Endothelial cell (in vitro differentiated cells): ENCODE data around the gene GARS1. TPM values are rescaled to one million over a fixed set of nuclear protein-coding genes. Genes with fewer than 3 reads are reported as not detected.

ENCODE experiments used
- DNase-seq: peaks from one replicate; pipeline ENCODE4 v3.0.0; 2021; ENCODE audit warnings: low spot score
- H3K27ac Mint-ChIP-seq: one replicate; pipeline ENCODE4 v1.8.0; 2021; ENCODE audit warnings: mixed read lengths, inconsistent platforms; ENCODE audit not compliant: unreplicated experiment
- H3K27me3 Mint-ChIP-seq: one replicate; pipeline ENCODE4 v1.8.0; 2021; ENCODE audit warnings: mild to moderate bottlenecking, moderate library complexity, mixed read lengths, inconsistent platforms; ENCODE audit not compliant: unreplicated experiment
- H3K36me3 Mint-ChIP-seq: one replicate; pipeline ENCODE4 v1.8.0; 2021; ENCODE audit warnings: mild to moderate bottlenecking, low read depth, mixed read lengths, inconsistent platforms; ENCODE audit not compliant: unreplicated experiment
- H3K4me1 Mint-ChIP-seq: one replicate; pipeline ENCODE4 v1.8.0; 2021; ENCODE audit warnings: mild to moderate bottlenecking, mixed read lengths, inconsistent platforms; ENCODE audit not compliant: unreplicated experiment
- H3K4me3 Mint-ChIP-seq: one replicate; pipeline ENCODE4 v1.8.0; 2021; ENCODE audit warnings: mild to moderate bottlenecking, mixed read lengths, inconsistent platforms; ENCODE audit not compliant: unreplicated experiment
- H3K9me3 Mint-ChIP-seq: one replicate; pipeline ENCODE4 v1.8.0; 2021; ENCODE audit warnings: mixed read lengths, inconsistent platforms; ENCODE audit not compliant: unreplicated experiment
- total RNA-seq: library from RNA; stranded (reverse); fragmentation: NEBNext Ultra II Directional; extraction: Animal tissue kit (Norgen Biotek cat#: 25700); gene quantifications from one replicate; pipeline ENCODE4 v1.2.1, GENCODE V29; 2021; ENCODE audit not compliant: unreplicated experiment
- TF ChIP-seq, protein P1 (sequence below): fragments of 200-600 bp; sonication (generic); IDR thresholded peaks from one replicate; pipeline ENCODE4 v1.5.0; 2021; ENCODE audit warnings: antibody characterized with exemption; ENCODE audit not compliant: unreplicated experiment

Gene GARS1
- total RNA-seq, 1 donor from 2014 or later = 91.3 TPM

DNA sequence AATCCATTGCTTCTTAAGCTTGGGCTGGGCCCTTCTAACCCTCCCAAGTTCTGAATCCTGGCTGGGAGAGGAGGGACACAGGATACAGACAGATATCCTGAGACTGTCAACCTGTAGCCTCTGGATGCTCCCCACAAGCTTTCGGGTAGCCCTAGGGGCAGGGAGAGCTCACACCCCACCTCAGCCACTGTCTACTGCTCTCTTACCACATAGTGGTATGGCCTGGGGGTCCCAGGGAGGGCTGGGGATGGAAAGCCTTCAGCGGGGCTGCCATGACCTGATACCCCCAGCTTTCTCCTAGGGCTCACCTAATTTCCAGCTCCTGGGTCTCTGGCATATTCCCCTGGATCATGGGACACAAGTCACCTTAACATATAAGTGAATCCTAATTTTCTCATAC, 62.5 kb downstream of the GARS1 start:
- no peak for DNase-seq
- Mint-ChIP-seq H3K9me3 (no peaks in the 10 kb centered on the region), H3K36me3 (peaks cover 22% of the 10 kb centered on the region), H3K27me3 (peaks cover 3% of the 10 kb centered on the region), H3K4me1 (peaks cover 12% of the 10 kb centered on the region), H3K4me3 (no peak overlapping the region), H3K27ac (peak overlapping the region; percentile 0)
- TF ChIP-seq, protein P1, sequence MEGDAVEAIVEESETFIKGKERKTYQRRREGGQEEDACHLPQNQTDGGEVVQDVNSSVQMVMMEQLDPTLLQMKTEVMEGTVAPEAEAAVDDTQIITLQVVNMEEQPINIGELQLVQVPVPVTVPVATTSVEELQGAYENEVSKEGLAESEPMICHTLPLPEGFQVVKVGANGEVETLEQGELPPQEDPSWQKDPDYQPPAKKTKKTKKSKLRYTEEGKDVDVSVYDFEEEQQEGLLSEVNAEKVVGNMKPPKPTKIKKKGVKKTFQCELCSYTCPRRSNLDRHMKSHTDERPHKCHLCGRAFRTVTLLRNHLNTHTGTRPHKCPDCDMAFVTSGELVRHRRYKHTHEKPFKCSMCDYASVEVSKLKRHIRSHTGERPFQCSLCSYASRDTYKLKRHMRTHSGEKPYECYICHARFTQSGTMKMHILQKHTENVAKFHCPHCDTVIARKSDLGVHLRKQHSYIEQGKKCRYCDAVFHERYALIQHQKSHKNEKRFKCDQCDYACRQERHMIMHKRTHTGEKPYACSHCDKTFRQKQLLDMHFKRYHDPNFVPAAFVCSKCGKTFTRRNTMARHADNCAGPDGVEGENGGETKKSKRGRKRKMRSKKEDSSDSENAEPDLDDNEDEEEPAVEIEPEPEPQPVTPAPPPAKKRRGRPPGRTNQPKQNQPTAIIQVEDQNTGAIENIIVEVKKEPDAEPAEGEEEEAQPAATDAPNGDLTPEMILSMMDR = no peak

DNA sequence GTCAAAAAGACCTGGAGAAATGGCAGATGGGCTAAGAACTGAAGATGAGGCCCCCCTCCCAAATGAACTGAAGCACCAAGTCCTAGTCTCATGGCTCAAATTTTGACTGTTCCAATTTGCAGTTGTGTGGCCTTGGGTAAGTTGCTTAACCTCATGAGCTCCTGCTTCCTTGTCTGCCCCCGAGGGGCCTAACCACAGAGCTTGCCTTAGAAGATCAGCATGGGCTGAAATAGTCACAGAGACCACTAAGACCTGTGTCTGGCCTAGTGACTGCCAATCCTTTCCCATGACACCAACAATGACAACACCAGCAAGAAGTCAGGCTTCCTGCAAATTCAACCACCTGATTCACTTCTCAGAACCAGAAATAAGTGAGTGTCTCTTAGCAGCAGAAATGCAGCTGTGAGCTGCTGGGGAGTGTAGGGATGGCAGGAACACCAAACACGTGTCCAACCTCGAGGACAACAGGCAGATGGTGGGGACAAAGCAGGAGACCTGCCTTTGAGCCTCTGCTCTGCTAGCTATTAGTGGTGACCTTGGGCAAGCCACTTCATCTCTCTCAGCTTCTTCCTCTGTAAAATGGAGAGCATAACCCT, 63.9 kb downstream of the GARS1 start:
- no peak for DNase-seq
- H3K4me1 Mint-ChIP-seq = peaks cover 11% of the 10 kb centered on the region
- H3K36me3 Mint-ChIP-seq = peaks cover 21% of the 10 kb centered on the region
- no peak overlapping the region for H3K27ac Mint-ChIP-seq
- H3K4me3 Mint-ChIP-seq = no peak overlapping the region
- peaks cover 3% of the 10 kb centered on the region for H3K27me3 Mint-ChIP-seq
- TF ChIP-seq, protein P1 = no peak
- H3K9me3 Mint-ChIP-seq = no peaks in the 10 kb centered on the region

DNA sequence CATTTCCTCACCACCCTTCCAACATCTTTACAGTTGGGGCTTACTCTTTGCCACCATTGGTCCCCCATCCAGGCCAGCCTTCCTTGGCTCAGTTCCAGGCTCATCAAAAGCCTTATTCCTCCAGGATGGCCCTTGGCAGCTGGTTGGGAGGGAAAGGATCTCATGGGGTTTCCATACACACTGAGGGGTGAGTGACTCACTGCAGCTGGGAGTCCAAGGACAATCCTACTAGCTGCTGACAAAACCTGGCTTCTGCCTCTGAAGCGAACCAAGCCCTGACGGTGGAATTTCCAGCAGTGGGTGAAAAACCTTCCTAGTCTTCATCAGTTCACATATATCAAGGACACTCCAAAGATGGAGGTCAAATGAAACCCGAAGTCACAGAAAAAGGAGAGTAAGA, 64.6 kb downstream of the GARS1 start:
- Mint-ChIP-seq H3K4me3 (no peak overlapping the region), H3K9me3 (no peaks in the 10 kb centered on the region), H3K4me1 (peaks cover 4% of the 10 kb centered on the region), H3K36me3 (peaks cover 15% of the 10 kb centered on the region), H3K27me3 (peaks cover 3% of the 10 kb centered on the region), H3K27ac (no peak overlapping the region)
- TF ChIP-seq, protein P1 = no peak
- no peak for DNase-seq

DNA sequence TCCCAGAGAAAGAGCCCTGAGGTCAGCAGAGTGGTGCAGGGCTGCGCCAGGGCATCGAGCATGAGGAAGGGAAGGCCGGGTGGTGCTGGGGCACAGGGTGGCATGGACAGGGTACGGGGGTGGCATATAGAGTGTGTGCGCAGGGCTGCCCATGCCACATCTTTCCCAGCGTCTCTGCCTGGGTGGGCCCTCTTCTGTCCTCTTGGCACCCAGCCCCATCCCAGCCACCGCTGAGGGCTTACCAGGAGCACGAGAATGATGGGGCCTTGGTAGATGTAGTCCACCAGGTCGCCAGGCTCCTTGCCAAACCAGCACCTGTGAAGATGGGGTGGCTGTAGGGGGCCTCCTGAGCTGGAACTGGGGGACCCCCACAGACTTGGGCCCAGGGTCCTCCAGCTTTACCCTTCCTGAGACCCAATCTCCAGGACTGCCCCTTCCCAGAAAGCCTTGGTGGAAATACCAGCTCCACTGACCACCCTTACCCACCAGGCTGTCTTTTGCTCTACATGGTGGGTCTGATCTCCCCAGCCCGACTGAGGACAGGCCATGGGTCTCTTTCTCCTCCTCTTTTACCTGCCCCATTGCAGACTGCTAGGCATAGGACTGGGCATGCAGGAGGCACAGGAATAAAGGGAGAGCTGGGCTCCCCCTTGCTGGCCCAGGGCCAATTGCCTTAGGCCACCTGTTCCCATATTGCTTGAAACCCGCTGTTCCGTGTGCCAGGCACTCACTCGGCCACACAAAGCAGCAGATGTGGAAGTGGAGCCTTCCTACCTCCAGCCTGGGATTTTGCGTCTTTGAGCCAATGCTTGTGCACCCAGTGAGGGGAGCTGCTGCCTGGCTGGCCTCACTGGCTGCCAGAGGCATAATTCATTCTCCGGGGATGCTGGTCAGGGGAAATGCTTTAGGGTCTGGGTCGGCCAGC, 65.9 kb downstream of the GARS1 start:
- H3K27ac Mint-ChIP-seq = no peak overlapping the region

More for the DNA sequence above, 65.9 kb downstream of the GARS1 start:
- Mint-ChIP-seq H3K27me3 (peaks cover 3% of the 10 kb centered on the region), H3K9me3 (no peaks in the 10 kb centered on the region), H3K36me3 (peaks cover 10% of the 10 kb centered on the region), H3K4me3 (no peak overlapping the region), H3K4me1 (peaks cover 4% of the 10 kb centered on the region)
- DNase-seq = no peak
- TF ChIP-seq, protein P1 = no peak
